ENCODE results near the gene SLC30A2.

SLC30A2 gene

DNA sequence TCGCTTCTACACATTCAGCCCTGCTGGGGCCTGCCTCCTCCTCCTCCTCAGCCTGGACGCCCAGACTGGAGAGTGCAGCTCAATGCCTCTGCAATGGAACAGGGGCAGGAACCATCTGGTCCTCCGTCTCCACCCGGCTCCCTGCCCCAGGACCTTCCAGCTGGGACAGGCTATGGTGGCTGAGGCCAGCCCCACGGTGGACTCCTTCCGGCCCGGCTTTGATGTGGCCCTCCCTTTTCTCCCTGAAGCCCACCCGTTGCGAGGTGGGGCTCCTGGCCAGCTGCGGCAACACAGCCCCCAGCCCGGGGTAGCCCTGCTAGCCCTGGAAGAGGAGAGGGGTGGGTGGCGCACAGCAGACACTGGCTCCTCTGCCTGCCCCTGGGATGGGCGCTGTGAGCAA, 22.9 kb downstream of the SLC30A2 start:
- DNase-seq (ENCODE audit: low read depth, low spot score): no peak

DNA sequence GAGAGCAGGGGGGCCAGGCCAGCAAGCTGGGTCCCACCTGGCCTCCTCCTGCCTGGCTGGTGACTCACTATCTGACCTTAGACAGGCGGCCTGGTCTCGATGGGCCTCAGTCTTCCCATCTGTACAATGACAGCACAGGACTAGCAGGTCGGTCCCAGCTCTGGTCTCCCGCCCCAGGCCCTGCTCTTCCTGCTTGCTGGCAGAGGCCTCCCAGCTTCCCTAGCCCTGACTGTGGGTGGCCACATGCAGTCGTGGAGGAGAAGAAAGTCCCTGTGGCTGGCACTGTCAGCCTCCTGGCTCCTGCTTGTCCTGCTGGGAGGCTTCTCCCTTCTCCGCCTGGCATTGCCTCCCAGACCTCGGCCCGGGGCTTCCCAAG, 23.5 kb downstream of the SLC30A2 start:
- DNase-seq (ENCODE audit: low read depth, low spot score): no peak

DNA sequence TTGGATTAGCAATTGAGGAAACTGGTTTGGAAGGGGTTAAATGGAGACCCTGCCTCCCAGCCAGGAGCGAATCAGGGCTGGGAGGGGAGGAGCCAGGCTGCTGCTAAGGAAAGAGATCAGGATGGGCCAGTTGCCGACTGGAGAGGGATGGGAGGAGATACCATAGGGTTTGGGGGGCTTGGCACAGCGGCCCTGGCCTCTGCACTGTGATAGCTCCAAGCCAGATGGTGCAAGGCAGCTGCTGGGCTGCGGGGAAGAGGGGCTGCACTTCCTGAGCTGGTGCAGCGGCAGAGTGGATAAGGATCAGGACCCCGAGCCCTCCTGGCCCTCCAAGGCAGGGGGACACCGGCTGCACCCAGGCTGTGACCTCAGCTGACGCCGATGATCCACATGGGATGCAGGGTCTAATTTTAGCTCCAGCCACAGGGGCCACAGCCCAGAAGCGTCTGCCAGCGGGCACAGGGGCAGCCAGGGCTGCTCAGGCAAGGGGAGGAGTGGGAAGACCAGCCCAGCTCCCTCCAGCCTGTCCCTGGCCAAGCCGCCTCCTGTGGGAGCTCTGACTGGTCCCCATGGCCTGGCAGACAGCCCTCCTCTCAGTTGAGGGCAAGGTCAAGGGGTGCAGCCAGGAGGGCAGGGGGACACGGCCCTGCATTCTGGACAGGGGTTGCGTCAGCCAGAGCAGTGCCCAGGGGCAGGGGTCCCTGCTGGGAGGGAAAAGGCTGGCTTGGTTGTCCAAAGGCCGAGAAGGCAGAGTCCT, 24.1 kb downstream of the SLC30A2 start, which contains the start of gene EXTL1:
Gene EXTL1 (plus strand): TSS at position 129 of the 757 bp plus-strand sequence. CDS start 872 bp downstream, outside the sequence.
- DNase-seq (ENCODE audit: low read depth, low spot score): peak; percentile 89

DNA sequence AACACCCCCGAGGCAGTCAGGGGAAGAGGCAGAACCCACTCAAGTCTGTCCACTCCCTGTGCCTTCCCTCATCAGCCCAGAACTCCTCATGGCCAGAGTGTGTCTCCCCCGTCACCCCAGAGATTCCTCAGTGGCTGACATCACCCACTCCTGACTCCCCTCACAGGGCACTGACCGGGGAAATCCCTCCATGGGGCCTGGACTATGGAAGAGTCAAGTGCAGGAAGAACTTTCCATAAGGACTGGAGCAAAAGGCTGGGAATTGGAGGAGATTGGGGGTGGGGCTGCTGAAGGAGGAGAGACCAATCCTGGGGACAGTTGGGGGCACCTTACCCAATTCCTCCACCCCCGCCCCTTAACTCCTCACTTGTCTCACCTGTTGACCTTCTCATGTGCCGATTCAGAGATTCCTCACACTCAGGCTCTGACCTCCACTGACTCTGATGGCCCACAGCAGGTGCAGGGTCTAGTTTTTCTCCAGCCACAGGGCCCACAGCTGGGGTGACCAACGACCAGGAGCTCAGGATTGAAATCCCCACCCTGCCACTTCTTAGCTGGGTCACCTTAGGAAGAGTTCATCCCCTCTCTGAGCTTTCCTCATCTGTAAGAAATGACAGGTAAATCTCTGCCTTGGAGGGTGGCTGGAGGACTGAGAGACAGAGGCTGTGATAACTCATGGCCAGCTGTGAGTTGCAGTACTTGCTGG, 24.8 kb downstream of the SLC30A2 start:
- DNase-seq (ENCODE audit: low read depth, low spot score): no peak

DNA sequence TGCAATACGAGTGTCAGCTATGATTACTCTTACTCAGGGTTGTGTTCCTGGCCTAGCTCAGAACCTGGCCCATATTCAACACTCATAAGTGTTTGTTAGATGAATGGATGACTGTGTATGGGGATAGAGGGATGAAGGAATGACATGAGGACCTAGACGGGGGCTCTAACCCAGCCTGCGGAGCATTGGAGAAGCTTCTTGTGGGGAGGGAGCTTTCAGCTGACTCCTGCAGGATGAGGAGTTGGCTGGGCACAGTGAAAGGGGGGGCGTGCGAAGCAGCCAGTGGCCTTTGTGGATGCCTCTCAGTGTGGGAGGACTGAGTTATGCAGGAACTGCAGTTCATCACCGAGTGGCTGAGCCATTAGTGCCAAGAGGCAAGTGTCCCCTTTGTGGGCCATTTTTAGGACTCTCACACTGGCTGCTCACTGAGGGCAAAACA, 25.6 kb downstream of the SLC30A2 start:
- no peak for DNase-seq (ENCODE audit: low read depth, low spot score)

DNA sequence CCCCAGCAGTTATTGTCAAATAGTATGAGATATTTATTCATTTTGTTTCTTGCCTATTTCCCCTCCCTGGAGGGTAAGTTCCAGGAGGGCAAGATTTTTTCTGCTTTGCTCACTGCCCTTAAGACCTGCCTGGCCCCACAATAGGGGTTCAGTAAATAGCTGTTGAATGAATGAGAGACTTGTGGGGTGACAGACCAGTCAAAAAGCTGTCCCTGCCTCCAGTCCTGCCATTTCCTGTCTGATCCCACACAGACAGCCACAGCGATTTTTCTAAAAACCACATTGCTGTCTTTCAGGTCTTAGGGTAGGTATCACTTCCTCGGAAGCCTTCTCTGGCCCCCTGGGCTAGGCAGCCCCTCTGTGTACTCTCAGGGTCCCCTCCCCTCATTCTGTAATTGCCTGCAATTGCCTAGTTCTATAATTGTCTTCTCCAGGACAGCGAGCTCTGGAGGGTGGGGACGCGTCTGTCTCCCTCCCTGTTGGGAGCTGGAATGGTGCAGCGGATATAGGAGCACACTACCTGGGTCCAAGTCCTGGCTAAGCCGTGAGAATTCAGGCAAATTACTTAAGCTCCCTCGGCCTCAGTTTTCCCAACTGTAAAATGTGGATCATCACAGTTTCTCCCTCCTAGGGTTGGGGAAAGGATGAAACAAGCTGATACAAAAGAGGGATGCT, 26.1 kb downstream of the SLC30A2 start:
- no peak for DNase-seq (ENCODE audit: low read depth, low spot score)

DNA sequence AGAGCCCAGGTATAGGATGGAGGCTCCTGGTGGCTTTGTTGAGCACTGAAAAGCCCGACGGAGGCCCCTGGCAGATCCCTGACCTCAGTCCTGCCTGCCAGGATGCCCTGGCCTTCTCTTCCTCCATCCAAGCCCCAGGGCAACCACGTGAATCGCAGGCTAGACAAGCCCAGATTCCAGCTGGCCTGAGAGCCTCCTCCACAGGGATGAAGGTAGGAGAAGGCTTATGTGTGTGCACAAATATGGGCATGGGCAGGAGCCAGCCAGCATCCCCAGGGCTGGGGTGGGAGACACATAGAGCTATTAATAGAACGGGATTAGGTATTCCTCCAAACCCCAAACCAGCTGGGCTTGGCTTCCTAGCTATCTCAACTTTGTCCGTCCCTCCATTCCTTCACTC, 28.3 kb downstream of the SLC30A2 start:
- no peak for DNase-seq (ENCODE audit: low read depth, low spot score)

DNA sequence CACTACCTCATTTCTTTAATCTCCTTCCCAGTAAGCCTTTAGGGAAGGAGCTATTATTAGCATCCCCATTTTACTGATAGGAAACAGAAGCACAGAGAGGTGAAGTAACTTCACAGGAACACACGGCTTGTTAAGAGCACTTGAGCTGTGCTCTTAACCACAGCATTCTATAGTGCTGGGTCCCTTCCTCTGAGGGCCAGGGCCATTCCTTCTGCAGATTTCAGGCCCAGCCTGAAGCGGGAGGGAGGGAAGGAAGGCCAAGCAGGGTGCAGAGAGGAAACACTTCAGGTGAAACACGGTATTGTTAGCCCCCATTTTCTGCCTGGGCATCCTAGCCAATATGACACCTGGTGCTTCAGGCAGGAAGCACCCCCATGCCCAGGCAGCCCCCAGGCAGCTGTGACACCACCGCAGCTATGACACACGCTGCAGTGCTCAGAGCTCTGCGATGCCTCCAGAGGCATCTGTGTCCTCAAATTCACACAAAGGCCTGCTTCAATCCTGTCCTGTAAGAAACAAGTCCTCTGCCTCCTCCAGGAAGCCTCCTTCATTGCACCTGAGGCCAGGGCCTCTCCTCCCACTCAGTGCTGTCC, 28.9 kb downstream of the SLC30A2 start:
- DNase-seq (ENCODE audit: low read depth, low spot score): no peak

DNA sequence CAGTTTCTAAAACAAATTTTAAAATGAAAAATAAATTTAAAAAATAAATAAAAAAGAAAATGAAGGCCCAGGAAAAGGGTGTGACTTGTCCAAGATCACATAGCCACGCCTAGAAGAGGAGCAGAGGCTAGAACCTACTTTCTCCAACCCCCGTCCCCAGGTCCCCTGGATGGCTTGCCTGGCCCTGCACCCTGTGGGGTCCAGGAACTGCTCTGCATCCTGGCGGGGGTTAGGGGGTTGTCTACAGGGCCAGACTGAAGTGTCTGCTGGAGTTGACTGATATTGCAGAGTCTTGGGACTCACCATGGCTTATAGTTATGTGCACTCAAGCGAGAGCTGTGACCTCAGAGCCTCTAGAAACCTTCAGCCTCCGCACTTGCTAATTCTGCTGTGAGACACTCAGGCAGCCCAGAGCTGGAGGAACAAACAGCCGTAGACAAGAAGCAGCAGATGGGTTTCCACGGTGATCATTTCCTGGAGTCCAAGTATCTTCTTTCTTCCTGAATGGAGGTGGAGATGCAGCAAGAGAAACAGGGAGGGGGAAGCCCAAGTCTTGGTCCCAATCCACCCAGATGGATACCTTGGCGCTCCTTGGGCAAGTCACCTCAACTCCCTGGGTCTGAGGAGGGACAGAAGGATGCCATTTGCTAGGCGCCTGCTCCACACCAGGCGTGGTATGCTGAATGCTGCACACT, 29.5 kb downstream of the SLC30A2 start:
- no peak for DNase-seq (ENCODE audit: low read depth, low spot score)

DNA sequence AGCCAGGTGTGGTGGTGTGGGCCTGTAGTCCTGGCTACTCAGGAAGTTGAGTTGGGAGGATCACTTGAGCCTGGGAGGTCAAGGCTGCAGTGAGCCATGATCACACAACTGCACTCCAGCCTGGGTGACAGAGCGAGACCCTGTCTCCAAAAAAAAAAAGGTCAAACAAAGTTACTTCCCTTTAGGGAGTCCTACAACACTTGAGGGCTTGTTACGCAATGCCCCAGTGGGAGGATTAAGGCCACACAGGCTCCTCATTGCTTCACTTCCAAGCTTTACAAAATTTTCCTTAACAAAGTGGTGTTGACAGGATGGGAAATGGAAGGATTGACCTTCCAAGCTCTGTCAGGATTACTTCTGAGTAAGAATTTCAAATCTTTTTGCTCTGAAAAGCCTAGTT, 30.6 kb downstream of the SLC30A2 start:
- DNase-seq (ENCODE audit: low read depth, low spot score): no peak

DNA sequence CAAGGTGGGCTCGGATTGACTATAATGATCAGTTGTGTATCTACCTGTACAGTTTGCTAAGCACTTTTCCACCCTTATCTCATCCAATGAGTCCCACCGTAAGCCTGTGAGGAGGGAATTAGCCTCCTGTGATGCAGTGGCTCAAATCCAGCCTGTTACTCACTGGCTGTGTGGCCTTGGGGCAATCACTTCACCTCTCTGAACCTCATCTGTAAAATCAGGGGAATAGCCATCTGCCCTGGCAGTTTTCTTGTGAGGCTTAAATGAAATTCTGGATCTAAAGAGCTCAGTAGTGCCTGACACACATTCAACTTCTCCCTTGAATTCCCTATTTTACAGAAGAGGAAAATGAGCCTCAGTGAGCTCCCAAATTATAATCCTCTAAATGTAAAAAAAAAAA, 31.7 kb downstream of the SLC30A2 start:
- no peak for DNase-seq (ENCODE audit: low read depth, low spot score)

DNA sequence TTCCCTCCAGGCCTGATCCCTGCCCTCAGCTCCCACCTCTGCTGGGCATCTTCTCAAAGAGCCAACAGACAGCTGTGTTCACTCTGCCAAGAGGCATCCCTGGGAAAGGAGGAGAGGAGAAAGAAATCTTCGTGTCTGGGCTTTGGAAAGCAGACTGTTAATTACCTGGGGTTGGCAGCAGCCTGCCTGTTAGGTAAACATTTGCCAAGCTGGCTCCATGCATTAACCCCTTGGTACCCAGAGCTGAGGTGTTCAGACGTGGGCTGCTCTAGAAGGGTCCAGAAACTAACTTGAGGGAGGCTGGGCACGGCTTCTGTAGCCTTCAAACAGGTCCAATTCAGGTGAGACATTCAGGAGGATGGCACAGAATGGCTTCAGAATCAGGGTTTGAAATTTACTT, 33.1 kb downstream of the SLC30A2 start:
- no peak for DNase-seq (ENCODE audit: low read depth, low spot score)

DNA sequence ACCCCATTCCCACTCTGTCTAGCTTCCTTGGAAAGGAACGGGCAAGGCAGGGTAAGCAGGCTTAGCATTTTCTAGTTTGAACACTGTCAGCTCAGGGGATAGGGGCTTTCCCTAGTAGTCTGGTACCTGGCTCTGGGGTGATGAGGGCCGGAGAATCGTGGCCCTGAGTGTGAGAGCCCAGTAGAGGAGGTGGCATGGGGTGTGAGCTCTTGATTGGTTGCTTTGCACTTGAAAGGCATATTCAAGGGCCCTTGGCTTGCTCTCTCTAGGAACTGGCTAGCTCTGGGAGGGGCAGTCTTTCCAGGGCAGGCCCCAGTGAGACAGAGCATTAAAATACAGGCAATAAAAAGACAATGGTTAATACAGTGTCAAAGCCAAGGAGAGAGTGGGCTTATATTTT, 35.1 kb downstream of the SLC30A2 start:
- peak; percentile 54 for DNase-seq (ENCODE audit: low read depth, low spot score)

DNA sequence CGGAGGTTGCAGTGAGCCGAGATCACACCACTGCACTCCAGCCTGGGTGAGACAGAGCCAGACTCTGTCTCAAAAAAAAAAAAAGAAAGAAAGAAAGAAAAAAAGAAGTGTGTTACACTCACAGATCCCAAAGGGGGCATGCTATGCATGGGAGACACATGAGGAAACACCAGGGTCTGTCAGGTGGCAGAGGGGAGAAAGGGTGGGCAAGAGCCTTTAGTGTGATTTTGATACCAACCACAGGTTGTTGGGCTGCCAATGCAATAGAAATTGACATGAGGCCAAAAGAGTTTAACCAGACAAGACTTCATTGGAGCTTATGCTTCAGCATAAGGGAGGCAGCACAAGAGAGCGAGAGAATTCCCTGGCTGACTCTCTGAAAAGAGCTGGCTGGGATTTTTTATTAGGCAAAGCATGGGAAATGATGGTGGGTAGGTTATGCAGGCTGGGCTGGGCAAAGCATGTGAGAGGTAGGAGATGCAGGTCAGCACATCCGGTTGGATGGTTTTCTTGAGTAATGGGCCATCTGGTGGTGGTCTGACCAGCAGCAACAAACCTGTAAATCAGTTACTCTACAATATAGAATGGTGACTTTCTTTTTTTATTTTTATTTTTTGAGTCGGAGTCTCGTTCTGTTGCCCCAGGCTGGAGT, 36.0 kb downstream of the SLC30A2 start:
- DNase-seq (ENCODE audit: low read depth, low spot score): peak; percentile 78

DNA sequence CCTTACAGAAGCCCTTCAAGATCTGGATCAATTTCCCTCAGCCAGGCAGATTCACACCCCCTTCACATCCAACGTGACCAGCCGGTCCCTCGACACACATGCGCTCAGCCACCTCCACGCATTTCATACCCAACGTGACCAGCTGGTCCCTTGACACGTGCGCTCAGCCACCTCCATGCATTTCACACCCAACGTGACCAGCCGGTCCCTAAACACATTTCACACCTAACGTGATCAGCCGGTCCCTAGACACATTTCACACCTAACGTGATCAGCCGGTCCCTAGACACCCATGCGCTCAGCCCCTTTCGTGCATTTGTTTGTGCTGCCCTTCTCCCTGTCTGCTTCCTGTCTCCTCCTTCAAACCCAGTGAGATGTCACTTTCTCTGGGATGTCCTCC, 39.2 kb downstream of the SLC30A2 start:
- DNase-seq (ENCODE audit: low read depth, low spot score): no peak

DNA sequence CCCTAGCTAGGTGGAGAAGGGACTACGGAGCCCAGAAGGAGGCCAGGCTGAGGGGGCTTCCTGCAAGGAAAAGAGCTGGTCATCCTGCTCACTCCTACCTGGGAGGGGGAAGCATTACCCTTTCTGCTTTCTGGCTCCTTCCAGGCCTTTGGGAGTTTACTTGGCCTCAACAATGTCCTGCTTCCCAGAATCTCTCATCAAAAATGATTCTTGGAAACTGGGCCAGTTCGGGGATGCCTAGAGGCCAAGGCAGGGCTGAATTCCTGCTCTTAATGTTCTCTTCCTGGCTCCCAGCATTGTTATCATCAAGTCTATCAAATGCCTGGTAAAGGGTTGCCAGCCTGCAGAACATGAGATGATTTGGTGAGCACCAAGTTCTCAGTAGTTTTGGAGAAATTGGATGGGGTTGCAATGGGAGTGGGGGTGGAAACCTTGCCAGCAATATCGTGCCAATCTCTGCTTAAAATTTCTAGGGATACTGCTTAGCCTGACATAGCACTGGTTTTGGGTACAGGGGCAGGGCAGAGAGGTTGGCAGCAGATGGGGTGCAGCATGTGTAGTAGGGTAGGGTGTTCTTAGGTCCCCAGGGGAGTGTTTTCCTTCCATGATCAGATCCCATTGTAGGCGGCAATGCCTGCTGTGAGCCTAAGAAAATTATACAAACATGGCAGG, 40.3 kb downstream of the SLC30A2 start:
- DNase-seq (ENCODE audit: low read depth, low spot score): no peak

DNA sequence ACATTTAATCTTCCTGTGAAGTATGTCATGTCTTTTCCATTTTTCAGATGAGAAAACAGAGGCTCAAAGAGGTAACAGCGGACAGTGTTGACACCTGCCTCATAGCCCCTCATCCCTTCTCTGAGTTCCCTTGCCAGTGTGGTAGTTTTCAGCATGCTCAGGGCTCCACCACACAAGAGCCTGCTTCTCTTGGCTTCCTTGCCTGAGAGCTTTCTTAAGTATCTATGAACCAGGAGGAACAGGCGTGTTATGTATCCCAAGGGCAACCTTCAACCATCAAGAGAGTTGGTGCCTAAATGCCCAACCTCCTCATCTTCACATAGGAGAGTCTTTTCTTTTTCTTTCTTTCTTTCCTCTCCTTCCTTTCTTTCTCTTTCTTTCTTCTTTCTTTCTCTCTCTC, 42.2 kb downstream of the SLC30A2 start:
- DNase-seq (ENCODE audit: low read depth, low spot score): no peak

DNA sequence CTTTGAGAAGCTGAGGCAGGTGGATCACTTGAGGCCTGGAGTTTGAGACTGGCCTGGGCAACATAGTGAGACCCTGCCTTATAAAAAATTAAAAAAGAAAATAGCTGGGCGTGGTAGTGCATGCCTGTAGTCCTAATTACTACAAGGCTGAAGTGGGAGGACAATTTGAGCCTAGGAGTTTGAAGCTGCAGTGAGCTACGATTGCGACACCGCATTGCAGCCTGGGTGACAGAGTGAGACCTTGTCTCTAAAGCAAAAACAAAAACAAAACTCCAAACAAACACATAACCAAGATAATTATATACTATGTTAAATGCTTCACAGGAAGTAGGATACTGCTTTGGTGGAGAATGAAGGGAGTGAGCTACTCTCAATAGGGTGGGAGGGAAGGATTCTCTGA, 42.7 kb downstream of the SLC30A2 start:
- DNase-seq (ENCODE audit: low read depth, low spot score): no peak

DNA sequence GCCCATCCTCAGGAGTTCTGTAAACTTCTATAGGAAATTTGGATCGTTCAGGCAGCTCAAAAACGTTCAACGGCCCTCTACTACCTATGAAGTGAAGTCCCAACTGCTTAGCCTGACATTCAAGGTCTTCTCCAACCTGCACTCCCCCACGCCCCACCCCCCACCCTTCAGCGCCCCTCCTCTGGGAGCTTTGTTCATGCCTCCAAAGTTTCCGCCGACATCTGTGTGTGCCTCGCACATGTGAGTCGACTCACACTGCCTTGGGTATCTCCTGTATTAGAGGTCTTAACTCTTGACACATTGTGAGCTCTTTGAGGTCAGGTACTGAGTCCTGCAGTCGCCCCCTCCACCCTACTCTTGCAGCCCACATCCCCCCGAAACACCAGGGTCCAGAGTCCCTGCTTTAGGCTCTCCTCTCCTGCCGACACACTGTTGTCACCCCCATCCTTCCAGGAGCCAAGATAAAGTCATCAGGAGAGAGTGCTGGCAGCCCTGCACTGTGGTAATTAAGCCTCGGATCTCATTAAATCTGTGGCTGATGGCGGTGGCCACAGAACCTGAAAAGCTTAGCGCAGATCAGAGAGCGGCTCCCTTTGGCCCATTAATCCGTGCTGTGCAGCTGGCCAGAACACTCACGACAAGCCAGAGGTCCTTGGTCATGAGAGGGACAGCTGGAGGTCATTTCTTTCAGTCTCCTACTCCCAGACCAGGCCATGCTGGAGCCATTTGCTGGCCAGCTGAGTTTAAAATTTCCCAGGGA, 46.7 kb downstream of the SLC30A2 start:
- no peak for DNase-seq (ENCODE audit: low read depth, low spot score)
